ENCODE results near the gene EIF2AK3.
"Not testable (repeated sequence)": the region's sequence is repeated elsewhere in the genome, so short reads cannot be mapped to it uniquely, and the experiment has no call there.

The EIF2AK3 gene

DNA sequence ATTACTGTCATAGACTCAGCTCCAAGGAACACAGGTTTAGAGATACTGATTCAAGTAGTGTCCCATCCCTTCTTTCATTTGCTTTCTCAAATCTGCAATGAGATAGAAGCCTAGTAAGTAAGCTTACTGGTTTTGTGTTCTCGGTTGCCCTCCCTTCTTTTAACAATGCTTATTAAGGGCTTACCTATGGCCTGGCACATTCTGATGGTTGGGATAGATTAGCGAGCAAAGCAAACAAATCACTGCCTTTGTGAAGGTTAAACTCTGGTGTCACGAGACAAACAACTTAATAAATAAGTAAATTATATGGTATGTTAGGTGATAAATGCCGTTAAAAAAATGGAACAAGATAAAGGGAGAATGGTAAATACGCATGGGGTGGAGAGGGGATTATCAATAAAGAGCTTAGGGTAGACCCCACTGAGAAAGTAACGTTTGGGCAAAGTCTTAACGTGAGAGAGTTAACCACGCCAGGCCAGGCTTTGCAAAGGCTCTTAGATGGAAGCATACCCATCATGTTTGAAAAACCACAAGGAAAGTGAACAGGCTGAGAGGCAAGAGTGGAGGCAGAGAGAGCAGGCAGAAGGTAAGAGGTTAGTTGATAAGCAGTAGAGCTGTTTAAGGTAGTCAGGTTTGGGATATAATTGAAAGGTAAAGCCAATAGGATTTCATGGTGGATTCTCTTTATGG lies 31.0 kb downstream of the EIF2AK3 start:
- no peak for DNase-seq (ENCODE audit: low spot score)

DNA sequence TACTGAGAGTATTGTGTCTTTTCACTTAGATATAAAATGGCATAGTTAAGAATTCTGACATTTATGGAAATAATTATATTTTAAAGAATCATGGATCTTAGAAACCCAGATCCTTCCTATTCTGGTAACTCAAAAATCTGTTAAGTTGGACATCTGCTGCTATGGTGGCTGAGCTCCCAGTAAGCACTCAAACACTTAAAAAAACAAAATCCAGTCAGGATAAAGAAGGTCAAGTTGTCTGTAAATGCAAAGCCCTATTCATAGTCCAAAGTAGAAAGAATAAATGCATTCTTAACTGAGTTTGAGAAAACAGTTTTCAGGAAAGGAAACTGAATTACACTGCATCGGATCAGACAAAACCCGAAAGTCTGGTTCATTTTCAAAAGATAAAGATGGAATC lies 35.6 kb downstream of the EIF2AK3 start:
- no peak for DNase-seq (ENCODE audit: low spot score)

DNA sequence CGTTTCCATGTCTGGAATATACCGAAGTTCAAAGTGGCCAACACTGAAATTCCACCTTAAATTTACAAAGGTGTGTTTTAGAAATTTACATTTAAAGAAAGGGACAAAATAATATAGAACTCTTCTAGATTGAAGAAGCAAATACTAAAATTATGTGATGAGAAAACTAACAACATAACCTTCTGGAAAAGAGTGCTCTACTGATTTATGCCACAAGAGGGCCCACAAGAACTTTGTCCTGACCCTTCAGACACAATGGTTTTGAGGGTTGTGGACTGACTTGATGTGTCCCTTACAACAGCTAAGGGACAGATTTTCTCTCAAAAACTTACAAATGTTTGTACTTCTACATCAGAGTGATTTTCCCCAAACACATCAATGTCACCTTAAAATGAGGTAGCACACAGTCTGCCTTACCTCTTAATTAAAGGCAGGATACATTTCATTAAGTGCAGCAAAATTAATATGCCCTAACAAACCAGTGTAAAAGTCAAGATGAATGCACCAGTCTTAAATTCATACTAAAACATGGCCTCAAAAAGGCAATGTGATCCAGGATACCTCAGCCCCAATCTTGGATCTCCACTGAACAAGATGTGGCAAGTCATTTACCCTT lies 36.2 kb downstream of the EIF2AK3 start:
- DNase-seq (ENCODE audit: low spot score), result peak; percentile 61

DNA sequence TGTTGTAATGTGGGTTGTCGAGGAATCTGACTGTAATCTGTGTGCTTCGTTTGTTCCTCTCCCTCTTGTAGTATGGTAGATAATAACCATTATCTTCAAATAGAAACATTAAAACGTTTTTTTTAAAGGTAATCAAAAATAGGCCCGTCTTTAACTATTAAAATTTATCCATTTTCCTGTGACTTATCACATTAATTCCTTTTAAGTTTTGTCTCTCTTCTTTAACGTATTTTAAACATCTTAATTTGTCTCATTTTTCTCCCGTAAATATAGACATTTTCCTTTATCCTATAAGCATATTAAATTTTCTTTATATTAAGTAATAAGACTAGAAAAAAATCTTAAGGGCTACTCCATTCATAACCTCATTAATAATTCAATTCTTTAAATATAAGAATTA lies 41.3 kb downstream of the EIF2AK3 start:
- DNase-seq (ENCODE audit: low spot score), result no peak

DNA sequence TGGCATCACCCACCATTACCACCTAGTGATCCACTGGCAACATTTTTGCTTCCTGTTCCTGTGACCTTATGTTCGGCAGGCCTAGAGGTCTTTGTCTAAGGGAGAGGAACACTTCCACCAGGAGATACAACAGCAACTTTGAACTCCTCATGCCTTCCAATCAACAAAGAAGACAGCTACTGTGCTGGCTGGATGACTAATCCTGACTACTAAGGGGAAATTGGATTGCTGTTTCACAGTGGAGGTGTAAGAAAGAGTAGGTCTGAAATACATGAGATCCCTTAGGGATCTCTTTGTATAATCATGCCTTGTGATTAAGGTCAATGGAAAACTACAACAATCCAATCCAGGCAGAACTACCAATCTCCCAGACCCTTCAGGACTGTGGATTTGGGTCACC lies 45.2 kb downstream of the EIF2AK3 start:
- DNase-seq (ENCODE audit: low spot score), result peak; percentile 20

DNA sequence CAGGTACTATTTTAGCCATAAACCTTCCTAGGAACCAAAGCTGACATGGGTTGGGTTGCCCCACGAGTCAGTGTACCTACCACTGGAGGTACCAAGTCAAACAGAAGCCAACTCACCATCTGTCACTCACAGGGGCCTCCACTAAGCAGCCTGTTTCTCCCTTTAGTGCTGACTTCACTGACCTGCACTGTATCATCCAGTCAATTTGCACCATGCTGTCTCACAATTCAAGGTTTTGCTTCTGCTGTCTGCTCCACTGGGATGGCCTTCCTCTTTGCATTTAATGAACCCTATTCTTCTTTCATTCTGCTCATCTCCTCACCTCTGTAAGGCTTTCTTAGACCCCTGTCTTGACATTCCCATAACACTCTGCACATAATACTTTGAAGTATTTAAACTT lies 47.2 kb downstream of the EIF2AK3 start:
- no peak for DNase-seq (ENCODE audit: low spot score)

DNA sequence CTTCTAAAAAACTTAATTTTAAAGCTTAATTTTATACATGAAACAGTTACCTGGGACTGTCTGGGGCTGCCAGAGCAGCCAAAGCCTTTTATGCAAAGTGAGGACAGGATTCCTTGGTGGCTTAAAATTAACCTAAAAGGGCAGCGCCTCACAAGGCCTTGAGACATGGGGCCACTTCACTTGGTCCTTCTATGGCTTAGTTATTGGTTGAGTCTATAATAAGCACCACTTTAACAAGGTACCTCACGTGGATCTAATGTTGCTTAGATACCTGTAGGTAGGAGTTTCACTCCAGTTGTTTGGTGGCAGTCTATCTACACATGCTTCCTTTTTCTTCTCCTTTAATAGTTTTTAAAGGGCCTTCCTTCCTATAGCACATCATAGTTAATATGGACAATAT lies 51.6 kb downstream of the EIF2AK3 start:
- no peak for DNase-seq (ENCODE audit: low spot score)

DNA sequence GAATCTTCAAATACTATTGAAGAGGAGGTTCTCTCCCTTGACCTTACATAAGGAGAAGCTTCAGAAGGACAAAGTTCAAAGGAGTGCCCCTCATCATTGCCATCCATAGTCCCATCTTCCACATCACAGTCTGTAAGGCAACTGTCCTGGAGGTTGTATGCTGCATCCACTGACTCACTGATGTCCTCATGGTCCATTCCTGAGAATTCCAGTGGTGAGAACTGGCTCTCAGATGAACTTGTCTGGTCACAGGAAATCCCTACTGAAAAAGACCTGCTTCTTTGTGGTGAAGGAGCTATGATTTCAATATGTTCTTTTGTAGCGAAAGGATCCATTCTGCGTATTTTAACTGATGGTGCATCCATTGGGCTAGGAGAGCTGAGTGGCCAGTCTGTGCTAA lies 52.2 kb downstream of the EIF2AK3 start:
- DNase-seq (ENCODE audit: low spot score), result no peak

DNA sequence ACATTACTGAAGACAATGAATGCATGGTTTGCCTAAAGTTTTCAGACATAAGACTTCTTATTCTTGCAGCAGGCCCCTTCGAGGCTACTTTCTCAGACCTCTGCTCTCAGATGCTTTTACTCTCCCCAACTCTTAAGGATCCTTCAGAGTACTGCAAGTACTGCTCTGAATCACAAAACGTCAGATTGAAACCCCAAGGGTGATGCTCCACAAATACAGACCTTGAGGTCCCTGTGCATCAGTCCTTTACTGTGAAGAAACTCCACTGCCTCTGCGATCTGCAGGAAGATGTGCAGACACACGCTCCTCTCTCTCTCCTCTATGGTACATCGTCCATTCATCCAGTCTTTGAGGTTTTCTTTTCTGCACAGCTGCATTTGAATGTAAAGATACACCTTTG lies 52.8 kb downstream of the EIF2AK3 start:
- DNase-seq (ENCODE audit: low spot score), result no peak

DNA sequence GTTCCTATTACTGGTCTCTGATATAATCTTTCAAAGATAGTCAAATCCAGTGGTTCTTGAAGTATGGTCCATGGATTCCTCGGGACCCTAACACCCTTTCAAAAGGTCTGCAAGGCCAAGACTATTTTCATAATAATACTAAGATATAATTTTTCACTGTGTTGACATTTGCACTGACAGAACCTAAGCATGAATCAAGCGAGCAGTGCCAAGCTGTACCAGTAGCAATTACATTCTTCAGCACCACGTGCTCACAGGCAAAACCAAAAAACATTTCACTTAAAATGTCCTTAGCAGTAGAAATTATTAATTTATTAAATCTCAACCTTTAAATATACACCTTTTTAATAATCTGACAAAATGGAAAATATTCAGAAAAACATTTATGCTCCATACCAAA lies 59.1 kb downstream of the EIF2AK3 start:
- DNase-seq (ENCODE audit: low spot score), result no peak

DNA sequence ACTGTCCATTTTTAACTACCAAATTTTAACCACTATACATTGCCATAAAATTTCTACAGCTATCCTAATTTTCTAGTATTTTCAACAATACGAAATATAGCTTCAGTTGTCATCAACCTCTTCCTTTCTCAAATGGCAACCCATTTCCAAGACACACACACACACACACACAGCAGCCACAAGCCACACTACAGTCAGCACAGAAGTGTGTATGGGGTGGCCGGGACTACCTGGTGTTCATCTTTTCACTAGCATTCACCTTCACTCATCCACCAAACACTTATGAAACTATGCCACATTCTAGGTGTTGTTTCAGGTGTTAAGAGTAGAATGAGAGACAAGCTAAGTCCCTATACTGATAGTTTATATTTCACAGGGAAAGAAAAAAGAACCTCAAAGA lies 62.9 kb downstream of the EIF2AK3 start:
- DNase-seq (ENCODE audit: low spot score), result no peak

DNA sequence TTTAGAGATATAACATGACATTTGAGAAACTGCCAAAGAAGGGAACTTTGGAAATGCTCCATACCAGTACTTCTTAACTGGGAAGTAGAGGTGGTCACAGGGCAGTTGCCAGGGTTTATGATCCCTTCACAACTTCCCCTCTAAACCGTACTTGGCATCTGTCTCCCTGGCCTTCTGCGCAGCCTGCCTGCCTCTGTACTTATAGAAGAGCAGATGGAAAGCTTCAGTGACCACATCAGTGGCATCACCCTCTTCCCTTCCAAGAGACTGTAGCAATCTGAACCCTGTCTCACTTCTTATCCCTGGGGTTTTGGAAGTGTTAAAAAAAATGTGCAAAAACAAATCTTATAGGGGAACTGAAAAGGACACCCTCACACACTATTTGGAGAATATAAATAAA lies 64.1 kb downstream of the EIF2AK3 start:
- DNase-seq (ENCODE audit: low spot score), result no peak

DNA sequence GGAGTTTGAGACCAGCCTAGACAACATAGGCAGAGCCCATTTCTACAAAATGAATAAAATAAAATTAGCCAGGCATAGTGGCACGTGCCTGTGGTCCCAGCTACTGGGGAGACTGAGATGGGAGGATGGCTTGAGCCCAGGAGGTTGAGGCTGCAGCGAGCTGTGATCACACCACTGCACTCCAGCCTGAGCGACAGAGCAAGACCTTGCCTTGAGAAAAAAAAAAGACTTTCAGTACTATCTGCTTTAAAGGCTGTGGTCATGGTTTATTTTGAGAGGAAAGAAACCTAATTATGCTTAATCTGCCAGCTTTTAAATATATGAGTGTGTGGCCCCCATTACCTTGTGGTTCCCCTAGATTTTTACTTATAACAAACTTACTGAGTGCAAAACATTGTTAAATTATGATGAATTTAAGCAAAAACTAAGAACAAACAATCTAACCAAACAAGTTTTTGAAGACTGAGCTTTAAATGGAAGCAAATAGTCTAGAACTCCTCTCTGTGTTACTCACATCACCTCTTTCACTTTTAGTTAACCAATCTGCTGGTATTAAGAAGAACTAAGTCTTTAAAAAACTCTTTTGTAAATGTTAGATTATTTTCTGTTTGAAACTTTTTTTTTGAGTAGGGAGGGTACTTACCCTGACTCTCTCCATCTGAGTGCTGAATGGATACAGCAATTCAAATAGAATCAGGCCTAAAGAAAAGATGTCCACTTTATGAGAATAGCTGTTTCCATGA lies 65.4 kb downstream of the EIF2AK3 start:
- DNase-seq (ENCODE audit: low spot score), result no peak

DNA sequence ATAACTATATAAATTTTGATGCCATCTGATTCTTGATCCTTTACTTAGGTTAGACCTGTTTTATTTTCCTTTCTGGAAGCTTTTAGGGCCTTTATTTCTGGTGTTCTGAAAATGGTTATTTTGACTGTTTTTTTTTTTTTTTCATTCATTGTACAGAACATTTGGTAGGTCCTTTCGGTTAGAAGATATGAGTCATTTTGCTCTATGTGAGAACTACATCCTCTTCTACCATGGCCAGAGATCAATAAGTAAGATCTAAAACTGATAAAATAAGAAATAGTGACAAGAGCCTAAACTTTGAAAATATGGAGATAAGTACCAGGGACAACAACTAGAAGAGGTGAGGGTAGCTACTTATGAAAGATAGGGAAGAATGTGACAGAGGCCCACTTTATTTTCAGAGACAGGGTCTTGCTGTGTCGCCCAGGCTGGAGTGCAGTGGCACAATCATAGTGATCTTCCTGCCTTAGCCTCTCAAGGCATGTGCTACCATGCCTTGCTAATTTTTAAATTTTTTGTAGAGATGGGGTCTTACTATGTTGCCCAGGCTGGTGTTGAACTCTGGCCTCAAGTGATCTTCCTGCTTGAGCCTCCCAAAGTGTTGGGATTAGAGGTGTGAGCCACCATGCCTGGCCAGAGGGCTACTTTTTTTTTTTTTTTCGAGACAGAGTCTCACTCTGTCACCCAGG lies 66.5 kb downstream of the EIF2AK3 start:
- no peak for DNase-seq (ENCODE audit: low spot score)

DNA sequence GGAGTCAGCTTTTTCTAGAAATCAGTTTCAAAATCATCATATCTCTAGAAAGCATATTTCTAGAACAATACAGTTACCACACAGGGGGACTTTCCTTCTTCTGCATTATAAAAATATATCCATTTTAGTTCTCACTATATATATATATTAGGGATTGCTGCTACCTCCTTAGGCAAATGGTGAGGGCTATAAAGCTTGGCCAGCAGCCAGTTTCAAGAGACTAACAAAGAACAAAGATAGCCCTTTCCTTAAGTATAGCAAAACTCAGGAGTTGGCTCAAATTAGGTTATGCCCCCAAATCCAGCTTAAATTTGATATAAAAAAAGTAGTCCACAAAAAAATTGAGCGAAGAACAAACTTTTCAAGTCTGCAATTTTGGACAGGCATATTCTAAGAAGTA lies 70.0 kb downstream of the EIF2AK3 start:
- no peak for DNase-seq (ENCODE audit: low spot score)

DNA sequence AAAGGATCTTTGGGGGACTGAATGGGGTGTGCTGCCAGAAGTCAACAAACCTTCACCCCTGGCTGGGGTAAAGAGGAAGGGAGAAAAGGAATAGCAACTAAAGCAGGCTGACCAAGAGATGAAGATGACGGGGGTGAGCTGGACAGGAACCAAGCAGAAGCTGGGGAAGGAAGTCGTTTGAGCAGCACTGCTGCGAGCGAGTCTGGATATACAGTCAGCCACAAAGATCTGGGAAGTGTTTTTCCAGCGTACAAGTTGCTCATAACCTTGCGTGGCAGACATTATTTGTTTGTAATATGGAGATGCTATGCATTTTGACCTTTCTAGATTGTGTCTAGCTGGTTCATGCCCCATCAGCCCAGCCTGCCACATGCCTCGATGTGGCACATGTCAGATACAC lies 71.2 kb downstream of the EIF2AK3 start:
- no peak for DNase-seq (ENCODE audit: low spot score)

DNA sequence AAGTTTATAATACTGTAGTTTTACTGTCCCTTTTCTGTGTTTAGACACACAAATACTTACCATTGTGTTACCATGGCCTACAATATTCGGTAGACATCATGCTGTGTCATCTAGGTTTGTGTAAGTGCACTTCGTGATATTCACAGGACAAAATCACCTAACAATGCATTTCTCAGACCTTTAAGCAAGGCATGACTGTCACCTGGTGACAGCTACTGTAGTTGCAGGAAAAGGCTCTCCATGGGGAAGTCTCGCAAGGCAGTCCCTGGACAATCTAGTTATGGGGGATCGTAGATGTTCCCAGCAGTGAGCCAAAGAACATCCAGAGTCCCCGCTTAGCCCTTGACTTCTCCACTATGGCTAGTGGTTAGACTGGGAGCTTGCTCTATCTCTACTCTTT lies 73.1 kb downstream of the EIF2AK3 start:
- DNase-seq (ENCODE audit: low spot score), result no peak

DNA sequence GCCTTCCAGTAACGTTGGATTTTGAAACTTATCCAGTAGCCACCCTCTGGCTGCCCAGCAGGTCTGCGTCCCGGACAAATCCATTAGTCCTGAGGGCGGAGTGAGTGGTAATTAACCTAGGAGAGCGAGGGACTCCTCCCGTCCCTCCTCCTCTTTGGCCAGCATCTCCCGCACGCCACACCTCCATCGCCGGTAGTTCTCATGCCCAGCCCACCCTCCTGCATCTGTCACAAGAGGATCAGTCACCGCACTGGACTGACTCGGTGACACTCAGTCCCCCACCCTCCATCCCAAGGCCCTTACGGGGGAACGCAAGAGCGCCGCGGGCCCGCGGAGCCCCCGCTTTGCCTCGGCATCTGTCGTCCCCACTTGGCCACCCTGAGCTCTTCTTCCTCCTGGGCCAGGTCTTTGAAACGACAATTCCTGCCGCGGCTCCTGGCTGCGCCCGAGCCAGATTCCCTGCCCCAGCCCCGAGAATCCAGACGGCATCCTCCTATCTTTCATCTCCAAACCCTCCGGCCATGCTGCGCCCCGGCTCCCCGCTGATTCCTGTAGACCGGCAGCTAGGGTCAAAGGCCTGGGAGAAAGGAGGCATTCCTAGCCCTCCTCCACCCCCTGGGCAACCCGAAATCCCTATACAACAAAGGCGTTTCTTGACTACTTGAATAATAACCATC lies 77.5 kb downstream of the EIF2AK3 start:
- no peak for DNase-seq (ENCODE audit: low spot score)

DNA sequence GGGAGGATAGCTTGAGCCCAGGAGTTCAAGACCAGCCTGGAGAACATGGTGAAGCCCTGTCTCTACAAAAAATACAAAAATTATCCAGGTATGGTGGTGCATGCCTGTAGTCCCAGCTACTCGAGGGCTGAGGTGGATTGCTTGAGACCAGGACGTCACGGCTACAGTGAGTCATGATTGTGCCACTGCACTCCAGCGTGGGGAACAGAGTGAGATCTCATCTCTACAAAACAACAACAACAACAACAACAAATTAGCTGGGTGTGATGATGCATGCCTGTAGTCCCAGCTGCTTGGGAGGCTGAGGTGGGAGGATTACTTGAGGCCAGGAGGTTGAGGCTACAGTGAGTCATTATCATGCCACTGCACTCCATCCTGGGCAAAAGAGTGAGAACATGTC lies 81.0 kb downstream of the EIF2AK3 start:
- not testable (repeated sequence) for DNase-seq (ENCODE audit: low spot score)

DNA sequence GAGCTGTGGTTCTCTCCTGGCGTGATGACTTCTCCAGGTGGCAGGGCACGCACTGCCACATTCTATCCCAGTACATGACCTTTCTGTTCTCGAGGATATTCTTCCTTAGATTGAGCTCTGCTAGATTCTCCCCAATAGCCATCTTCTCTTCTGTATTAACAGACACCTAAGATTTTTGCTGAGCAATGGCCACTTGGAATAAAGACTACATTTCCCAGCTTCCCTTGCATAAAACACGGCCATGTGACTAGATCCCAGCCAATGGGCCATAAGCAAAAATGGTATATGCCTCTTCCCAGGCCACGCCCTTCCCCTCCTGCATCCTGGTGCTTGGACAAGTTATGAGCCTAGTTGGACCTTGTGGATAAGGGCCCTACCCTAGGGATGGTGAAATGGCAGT lies 82.1 kb downstream of the EIF2AK3 start:
- no peak for DNase-seq (ENCODE audit: low spot score)

DNA sequence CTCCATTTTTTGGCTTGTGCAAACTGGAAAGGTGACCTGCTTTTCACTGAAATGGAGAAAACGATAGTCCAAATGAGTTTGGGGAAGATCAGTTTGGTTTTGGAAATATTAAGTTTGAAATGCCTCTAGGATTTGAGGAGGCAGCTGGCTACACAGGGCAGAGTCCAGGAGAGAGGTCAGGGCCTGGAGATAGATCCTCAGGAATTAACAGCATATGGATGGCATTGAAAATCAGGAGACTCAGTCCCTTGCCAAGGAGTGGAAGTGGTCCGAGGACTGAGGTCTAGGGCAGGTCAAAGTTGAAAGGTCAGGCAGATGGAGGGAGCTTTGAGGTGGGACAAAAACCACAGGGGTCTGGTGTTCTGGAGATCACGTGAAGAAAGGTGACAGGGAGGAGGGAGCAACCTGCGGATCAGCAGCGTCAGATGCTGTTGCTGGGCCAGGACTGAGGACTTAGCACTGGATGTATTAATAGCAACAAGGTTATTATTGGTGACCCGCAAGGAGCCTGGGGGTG lies 83.7 kb downstream of the EIF2AK3 start:
- DNase-seq (ENCODE audit: low spot score), result no peak

DNA sequence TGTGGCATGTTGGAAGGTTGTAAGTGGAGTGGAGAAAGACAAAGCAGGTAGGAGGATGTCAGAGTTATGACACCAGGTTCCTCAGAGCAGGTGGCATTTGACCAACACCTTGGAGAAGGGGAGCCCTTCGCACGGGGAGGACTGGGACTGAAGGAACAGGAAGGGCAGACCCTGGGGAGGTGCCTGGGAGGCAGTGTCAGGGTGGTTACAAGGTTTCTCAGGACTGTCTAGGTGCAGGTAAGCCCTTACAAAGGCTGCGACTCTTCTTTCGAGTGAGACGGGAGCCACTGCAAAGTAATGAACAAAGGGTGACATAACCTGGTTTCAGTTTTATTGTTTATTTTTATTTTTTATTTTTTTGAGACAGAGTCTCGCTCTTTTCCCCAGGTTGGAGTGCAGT lies 84.6 kb downstream of the EIF2AK3 start:
- DNase-seq (ENCODE audit: low spot score), result no peak
